ENCODE results near the gene CRADD.
"Not testable (repeated sequence)": the region's sequence is repeated elsewhere in the genome, so short reads cannot be mapped to it uniquely, and the experiment has no call there.

CRADD gene

GRCh38 chr12:93844164-93844784, 167.1 kb downstream of the CRADD start:
- DNase-seq (ENCODE audit: low read depth in 2 of 2): no peak

GRCh38 chr12:93846936-93847516, 169.9 kb downstream of the CRADD start:
- DNase-seq (ENCODE audit: low read depth in 2 of 2): no peak

GRCh38 chr12:93847517-93848474, 170.6 kb downstream of the CRADD start:
- DNase-seq (ENCODE audit: low read depth in 2 of 2): no peak

GRCh38 chr12:93848523-93849101, 171.4 kb downstream of the CRADD start:
- DNase-seq (ENCODE audit: low read depth in 2 of 2): no peak

- DNase-seq (ENCODE audit: low read depth in 2 of 2): no peak
These were observed 172.8 kb downstream of the CRADD start for GRCh38 chr12:93849946-93850345.

GRCh38 chr12:93850481-93851256, 173.5 kb downstream of the CRADD start:
- no peak for DNase-seq (ENCODE audit: low read depth in 2 of 2)

- DNase-seq (ENCODE audit: low read depth in 2 of 2): no peak
These were observed 174.1 kb downstream of the CRADD start for GRCh38 chr12:93851257-93851671.

- DNase-seq (ENCODE audit: low read depth in 2 of 2): no peak
These were observed 175.0 kb downstream of the CRADD start for GRCh38 chr12:93852173-93852591.

GRCh38 chr12:93853698-93854478, 176.7 kb downstream of the CRADD start:
- no peak for DNase-seq (ENCODE audit: low read depth in 2 of 2)

GRCh38 chr12:93855261-93855660, 178.1 kb downstream of the CRADD start:
- DNase-seq (ENCODE audit: low read depth in 2 of 2): no peak

- no peak for DNase-seq (ENCODE audit: low read depth in 2 of 2)
These were observed 179.4 kb downstream of the CRADD start for GRCh38 chr12:93856611-93857010.

GRCh38 chr12:93857279-93857938, 180.2 kb downstream of the CRADD start:
- DNase-seq (ENCODE audit: low read depth in 2 of 2): no peak

GRCh38 chr12:93857991-93858447, 180.8 kb downstream of the CRADD start:
- DNase-seq (ENCODE audit: low read depth in 2 of 2): no peak

- no peak for DNase-seq (ENCODE audit: low read depth in 2 of 2)
These were observed 183.6 kb downstream of the CRADD start for GRCh38 chr12:93860668-93861373.

GRCh38 chr12:93862424-93862823, 185.2 kb downstream of the CRADD start:
- DNase-seq (ENCODE audit: low read depth in 2 of 2): no peak

- no peak for DNase-seq (ENCODE audit: low read depth in 2 of 2)
These were observed 188.6 kb downstream of the CRADD start for GRCh38 chr12:93865751-93866150.

GRCh38 chr12:93868771-93869170, 191.6 kb downstream of the CRADD start:
- DNase-seq (ENCODE audit: low read depth in 2 of 2): no peak

GRCh38 chr12:93870020-93870795, 193.0 kb downstream of the CRADD start:
- no peak for DNase-seq (ENCODE audit: low read depth in 2 of 2)

GRCh38 chr12:93871566-93871965, 194.4 kb downstream of the CRADD start:
- not testable (repeated sequence) for DNase-seq (ENCODE audit: low read depth in 2 of 2)

All from stimulated activated CD4-positive, alpha-beta T cell treated with anti-CD3 and anti-CD28 coated beads, Interleukin-1b, Interleukin-23, amount 100 ng/mL, for 1 hour (primary cell).